ENCODE results near the gene PRR33.

GRCh38 chr11:1840780-1841480 is 50.8 kb downstream of the PRR33 start:
- TF ChIP-seq CTCF (IDR thresholded peaks at IDR 0.05) = no peak
- no peak for TF ChIP-seq POLR2AphosphoS5 (IDR thresholded peaks at IDR 0.05)
- TF ChIP-seq POLR2A (IDR thresholded peaks at IDR 0.05) = no peak
- no peak for TF ChIP-seq EP300 (IDR thresholded peaks at IDR 0.05)

Measured in sigmoid colon (tissue), 4 donors.